NCI-H345 (cell line): ENCODE measurements around the gene PDSS2.
A peak's percentile ranks its signal among the peaks of the same experiment; 100 is the strongest.
"Not testable (repeated sequence)": the region's sequence is repeated elsewhere in the genome, so short reads cannot be mapped to it uniquely, and the experiment has no call there.

Experiments
- DNase-seq: peaks from one replicate; lab custom pipeline; 2025; lab: John Stamatoyannopoulos, UW

PDSS2 gene

DNA sequence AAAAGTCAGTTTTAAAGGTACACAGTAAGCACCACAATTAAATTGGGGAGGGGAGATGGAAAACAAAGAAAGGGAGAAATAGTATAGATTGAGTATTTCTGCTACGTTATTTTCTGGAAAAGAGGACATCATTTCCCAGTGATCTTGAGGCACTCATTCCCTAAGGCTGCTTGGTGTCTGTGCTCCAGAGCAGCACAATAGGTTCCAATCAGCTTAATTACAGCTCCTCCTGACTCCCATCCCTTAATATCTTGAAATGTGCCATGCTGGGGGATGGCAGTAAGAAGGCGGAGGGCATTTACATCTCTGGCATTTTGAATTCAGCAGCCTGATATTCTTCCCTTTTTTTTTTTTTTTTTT, 304.6 kb downstream of the PDSS2 start:
- DNase-seq, result no peak

DNA sequence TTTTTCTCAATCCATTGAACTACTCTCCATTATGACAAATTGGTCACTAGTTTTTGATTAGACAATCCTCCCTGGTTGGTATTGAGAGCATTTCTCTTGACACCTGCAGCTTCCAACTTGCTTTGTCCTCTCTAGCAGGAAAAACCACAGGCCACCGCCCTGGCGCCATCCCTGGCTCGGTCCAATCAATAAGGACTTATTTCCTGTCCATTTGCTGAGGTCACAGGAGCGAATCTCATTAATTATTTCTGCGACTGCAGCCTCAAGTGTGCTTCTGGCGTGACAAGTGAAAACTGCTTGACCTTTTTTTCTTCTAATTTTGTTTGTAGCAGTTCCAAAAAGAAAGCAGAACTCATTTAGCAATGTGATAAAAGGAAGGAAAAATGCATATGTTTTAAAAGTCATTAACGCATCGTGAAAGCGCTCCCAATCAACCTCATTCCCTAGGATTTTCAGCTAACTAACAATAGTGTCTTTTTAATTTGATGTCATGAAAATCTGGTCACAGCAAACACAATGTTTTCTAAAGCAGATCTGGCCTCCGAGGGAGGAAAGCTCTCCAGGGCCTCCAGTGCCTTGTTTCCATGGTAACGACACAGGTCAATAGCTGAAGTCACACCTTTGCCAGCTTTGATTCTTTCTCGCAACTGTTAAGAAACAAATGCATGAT, 305.1 kb downstream of the PDSS2 start:
- peak; percentile 72 for DNase-seq

DNA sequence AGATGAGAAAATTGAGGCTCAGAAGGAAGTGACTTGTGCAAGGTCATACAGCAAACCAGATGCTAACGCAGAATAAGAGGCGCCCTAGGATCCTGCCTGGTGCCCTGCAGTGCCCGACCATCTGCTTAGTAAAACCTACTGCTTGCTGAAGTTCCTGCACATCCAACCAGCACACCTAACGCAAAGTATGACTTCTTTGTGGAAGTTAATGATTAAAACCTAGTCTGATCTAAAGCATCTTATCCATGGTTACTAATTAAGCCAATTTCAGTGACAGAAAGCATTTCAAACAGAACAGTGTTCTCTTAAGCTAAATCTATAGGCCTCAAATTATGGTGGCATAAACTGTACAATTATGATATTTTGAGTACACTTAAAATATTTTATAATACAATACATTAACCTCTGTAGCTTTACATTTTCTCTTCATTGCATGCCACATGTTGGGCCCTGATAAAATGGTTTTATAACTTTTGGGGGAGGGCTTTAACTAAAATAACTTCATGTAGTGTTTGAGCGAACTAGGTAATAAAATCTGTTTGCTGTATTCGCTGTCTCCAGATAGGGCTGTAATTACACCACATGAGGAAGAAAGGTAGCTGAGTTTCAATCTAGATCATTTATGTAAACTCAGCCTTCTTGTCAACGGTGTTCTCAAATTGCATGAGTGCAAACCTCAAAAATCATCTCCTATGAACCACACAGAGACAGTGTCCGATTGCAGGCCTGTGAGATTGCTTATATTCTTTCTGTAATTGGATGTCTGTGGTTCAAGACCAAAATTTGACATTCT, 306.5 kb downstream of the PDSS2 start:
- DNase-seq, result no peak

- no peak for DNase-seq
These were observed 314.7 kb downstream of the PDSS2 start for GRCh38 chr6:107144666-107145065.

DNA sequence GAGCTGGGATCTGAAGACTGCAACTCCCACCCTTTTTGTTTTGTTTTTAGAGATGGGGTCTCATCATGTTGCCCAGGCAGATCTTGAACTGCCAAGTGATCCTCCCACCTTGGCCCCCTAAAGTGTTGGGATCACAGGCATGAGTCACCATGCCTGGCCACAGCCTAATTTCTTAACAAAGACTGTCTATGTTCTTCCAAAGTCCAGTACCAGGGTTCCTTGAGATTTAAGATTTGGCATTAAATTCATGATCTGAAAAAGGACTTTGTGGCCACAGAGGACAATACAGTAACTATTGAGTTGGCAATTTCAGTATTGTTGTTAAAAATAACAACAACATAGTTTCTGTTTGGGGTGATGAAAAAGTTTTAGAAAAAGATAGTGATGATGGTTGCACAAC, 315.4 kb downstream of the PDSS2 start:
- no peak for DNase-seq

DNA sequence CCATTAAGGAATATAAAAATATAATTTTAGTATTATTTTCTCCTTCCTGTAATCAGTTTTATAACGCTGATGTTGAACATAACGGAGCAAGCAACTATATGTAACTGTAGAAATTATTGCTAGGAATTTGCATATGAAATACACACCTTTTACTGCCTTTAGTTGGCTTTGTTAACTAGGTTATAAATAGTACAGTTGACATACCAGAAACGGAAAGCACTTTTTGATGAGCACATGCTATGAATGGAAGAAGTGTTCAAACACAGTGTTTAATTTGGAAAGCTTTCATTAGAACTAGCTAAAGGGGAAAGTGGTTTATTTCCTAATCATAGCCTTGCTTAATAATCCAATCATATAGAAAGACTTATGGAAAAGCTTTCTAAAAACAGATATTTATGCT, 318.8 kb downstream of the PDSS2 start:
- no peak for DNase-seq

GRCh38 chr6:107136324-107136723, 323.0 kb downstream of the PDSS2 start:
- not testable (repeated sequence) for DNase-seq

GRCh38 chr6:107135048-107135680, 324.2 kb downstream of the PDSS2 start:
- not testable (repeated sequence) for DNase-seq

GRCh38 chr6:107132330-107132954, 326.9 kb downstream of the PDSS2 start:
- DNase-seq, result peak; percentile 14

GRCh38 chr6:107129370-107129925, 329.9 kb downstream of the PDSS2 start:
- no peak for DNase-seq

DNA sequence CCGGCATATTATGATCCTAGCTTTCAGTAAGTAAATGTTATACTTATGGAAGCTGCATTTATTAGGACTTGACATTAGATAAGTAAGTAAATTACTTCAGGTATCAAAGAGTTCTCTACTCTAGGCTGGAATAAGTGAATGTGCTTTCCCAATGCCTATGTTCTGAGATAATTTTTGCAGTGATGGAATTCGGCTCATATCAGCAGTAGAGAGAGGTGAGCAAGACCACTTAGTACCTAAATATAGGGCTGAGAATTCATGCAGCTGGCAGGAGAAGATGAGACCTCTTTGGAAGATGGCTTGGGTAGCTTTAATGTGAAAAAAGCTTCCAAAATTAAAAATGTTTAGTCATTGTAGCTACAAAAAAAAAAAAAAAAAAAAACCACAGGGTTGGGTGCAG, 330.8 kb downstream of the PDSS2 start:
- DNase-seq, result no peak

- no peak for DNase-seq
These were observed 331.2 kb downstream of the PDSS2 start for GRCh38 chr6:107128175-107128574.

- no peak for DNase-seq
These were observed 333.6 kb downstream of the PDSS2 start for GRCh38 chr6:107125771-107126170.

DNA sequence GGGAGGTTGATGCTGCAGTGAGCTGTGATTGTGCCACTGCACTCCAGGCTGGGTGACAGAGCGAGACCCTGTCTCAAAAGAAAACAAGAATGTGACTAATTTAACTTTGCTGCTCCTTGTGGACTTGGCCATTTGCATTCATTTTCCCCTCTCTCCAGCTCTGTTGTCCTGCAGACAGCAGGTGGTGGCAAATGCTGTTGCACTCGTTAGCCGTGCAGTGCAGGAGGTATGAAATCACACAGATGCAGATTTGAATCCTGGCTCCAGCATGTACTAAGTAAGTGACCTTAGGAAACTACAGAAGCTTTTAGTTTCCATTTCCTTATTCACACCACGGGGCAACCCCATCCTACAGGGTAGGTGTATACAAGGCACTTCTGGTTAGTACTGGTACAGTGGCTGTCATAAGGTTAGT, 334.4 kb downstream of the PDSS2 start:
- no peak for DNase-seq

GRCh38 chr6:107123501-107123900, 335.9 kb downstream of the PDSS2 start:
- DNase-seq, result no peak

DNA sequence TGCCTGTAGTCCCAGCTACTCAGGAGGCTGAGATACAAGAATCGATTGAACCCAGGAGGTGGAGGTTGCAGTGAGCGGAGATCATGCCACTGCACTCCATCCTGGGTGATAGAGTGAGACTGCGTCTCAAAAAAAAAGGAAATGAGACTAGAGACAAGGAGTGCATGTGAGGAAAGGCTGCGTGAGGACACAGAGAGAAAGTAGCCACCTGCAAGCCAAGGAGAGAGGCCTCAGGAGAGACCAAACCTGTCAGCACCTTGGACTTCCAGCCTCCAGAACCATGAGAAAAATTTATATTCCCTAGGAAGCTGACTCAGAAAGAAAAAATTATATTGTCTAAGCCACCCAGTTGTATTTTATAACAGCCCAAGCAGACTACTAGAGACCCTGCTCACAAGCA, 336.6 kb downstream of the PDSS2 start:
- no peak for DNase-seq

- no peak for DNase-seq
These were observed 337.3 kb downstream of the PDSS2 start for GRCh38 chr6:107121964-107122495.

GRCh38 chr6:107121266-107121665, 338.1 kb downstream of the PDSS2 start:
- DNase-seq, result no peak

DNA sequence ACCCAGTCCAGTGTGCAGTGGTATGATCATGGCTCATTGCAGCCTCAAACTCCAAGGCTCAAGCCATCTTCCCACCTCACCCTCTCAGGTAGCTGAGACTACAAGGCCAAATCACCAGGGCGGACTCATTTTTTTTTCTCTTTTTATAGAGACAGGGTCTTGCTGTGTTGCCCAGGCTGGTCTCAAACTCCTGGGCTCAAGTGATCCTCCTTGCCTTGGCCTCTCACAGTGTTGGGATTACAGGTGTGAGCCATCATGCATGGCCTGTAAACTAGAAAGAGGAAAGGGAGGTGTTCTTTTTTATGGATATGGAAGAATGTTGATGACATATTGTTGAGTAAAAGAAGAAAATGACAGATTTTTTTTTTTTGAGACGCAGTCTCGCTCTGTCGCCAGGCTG, 339.0 kb downstream of the PDSS2 start:
- no peak for DNase-seq

GRCh38 chr6:107118976-107119375, 340.4 kb downstream of the PDSS2 start:
- DNase-seq, result peak; percentile 13

- not testable (repeated sequence) for DNase-seq
These were observed 340.8 kb downstream of the PDSS2 start for GRCh38 chr6:107118540-107118939.

DNA sequence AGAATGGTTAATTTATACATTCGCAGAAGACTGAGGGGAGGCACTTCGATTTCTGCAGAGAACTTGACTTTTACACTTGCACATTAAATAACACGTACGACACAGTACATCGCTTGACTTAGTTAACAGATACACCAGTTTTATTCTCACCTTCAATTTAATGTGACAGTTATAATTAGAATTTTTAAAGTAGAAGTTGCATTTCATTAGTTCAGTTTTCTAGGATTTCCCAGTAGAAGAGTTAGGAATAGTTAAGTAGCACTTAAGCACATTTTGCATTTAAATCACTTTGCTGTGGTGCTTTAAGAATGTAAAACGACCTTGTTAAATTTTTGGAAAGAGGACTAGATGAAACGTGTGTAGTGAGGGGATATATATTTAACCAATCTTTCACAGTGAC, 342.4 kb downstream of the PDSS2 start:
- DNase-seq, result no peak
